GM21737 (cell line): ENCODE data around the gene SFXN5.

ENCODE experiments used
- ATAC-seq: cut with Tn5 transposase; IDR thresholded peaks from one replicate; pipeline ENCODE4 v1.9.1; 2021; ENCODE audit warnings: mild to moderate bottlenecking, moderate library complexity; ENCODE audit not compliant: unreplicated experiment

The SFXN5 gene

DNA sequence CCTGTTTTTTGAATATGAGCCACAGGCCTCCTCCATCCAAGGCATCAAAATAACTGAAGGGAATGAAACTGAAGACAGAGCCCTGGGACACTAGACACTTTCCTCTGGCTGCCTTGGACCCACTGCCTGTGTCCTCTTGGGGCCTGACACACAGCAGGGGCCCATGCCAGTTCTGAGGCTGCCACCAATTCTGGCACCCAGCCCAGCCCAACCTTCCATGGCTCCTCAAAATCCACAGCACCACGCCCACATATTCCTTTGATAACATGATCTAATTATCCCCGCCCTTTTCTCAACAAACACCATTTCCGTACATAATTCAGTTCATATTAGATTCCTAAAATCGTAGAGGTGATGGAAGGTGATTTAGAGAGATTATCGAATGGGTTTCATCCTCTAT lies 90.0 kb downstream of the SFXN5 start:
- ATAC-seq, result no peak

DNA sequence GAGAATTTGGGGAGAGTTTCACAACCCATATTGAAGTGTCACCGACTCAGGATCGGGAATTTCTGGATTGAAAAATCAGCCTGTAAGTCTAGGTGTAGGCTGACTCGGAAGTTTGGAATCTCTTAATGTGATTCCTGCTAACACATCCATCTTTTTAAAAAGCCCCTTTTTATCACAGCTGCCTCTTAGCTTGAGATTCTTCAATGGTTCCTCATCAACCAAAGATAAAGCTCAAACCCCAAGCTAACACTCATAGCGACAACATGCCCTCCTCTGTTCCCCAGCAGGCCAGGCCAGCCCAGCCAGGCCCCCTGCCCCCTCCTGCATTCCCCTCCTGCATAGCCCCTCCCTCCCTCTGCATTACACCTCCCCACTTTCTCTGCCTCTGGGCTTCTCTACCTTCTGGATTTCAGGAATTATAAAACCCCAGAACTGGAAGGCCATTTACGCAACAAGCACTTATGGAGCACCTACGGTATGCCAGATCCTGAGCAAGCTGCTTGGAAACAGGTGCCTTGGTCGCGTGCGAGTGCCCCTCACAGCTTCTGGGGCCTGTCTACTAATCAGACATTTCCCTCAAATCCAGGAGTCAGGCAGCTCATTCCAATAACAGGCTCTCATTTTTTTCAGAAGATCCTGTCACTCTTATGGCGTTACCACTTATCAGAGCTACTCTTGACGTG lies 90.8 kb downstream of the SFXN5 start:
- no peak for ATAC-seq

DNA sequence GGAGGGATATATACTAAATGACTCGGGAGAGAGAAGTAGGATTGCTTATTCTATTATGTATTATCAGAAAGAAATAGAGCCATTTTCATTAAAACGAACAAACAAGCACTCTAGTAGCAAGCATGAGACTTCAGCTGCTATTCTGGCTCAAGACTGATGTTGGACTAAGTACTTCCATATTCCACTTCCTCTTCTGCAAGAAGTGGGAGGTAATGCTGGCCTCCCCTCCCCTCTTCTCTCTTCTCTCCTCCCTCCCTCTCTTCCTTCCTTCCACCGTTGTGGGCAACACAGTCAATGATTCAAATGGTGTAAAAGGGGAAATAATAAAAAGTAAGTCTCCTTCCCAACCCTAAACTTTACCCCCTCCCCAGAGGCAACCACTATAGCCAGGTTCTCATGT lies 91.6 kb downstream of the SFXN5 start:
- ATAC-seq, result no peak

DNA sequence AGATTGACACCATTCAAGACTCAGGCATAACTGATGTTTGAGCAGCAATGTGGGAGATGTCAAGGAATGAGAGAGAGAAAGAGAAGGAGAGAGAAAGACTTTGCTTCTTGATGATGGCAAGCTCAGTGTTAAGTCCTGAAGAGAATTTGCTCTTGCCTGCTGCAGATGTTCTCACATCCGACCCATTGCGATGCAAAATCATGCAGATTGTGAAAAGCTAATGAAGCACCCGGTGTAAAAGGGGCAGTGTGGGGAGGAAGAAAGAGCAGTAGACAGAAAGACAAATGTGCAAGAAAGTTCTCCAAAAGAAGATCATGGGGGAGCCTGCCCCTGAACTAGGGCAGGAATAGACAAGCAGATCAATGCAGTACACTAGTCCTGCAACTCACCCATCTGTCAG lies 96.5 kb downstream of the SFXN5 start:
- no peak for ATAC-seq

DNA sequence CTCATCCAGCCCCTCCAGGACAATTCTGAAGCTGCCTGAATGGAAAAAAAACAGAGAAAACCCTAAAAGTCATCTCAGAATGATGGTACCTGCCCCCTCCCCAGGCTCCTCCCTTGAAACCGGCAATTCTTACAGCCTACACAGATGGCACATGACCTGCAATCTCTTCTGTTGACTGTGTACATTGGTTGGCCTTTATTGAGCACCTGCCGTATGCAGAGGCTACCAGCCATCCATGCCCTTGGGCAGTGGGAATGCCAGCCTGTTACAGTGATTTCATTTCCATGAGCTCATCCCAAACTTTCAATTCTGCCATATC lies 97.1 kb downstream of the SFXN5 start:
- no peak for ATAC-seq

DNA sequence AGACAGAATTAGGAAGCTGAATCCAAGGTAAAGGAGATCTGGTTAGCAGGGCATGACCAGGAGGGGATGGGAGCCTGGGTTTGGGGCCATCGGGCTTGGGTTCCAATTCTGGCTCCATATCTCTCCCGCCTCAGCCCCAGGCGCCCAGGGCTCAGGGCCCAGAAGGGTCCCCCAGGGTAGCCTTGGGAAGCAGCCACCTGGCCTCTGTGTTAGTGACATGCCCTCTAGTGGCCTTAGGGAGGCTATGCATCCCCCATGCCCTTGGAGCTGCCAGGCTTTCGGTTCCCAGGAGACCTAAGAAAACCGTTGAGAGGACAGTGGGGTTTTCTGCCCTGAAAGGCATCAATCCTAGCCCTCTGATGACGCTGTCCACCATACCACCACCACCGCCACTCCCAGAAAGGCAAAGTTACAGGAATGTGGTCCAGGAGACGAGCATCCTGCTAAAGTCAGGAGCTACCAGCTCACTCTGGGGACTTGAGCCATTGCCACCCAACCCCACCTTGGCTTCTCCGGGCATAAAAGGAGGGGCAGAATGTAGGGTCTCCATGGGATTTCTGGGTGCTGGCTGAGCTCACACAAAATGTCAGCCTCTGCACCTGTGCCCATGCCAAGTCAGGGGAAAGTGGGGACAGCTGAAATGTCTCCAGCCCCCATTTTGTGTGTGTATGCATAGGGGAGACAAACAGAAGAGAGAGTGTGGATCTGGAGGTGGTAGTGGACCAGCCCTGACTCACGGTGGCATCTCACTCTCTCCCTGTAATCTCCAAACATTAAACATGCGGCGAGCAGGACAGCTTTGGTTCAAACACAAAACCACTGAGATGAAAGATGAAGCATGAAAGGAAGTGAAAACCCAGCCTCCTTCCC lies 97.7 kb downstream of the SFXN5 start:
- ATAC-seq, result no peak

DNA sequence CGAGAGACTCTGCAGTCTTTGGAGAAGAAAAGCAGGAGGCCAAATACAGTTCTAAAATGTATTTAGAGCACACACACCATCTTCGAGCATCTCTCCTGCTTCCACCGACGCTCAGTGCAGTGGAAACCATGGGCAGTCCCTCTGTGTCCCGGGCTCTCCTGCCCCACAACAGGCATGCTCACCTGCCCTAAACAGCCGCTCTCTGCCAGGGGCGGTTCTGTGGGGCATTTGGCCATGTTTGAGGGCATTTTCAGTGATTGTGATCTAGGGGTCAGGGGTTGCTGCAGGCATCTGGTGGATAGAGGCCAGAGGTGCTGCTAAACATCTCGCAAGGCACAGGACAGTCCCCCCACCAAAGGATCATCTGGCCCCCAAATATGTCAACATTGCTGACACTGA lies 98.4 kb downstream of the SFXN5 start:
- ATAC-seq, result no peak

DNA sequence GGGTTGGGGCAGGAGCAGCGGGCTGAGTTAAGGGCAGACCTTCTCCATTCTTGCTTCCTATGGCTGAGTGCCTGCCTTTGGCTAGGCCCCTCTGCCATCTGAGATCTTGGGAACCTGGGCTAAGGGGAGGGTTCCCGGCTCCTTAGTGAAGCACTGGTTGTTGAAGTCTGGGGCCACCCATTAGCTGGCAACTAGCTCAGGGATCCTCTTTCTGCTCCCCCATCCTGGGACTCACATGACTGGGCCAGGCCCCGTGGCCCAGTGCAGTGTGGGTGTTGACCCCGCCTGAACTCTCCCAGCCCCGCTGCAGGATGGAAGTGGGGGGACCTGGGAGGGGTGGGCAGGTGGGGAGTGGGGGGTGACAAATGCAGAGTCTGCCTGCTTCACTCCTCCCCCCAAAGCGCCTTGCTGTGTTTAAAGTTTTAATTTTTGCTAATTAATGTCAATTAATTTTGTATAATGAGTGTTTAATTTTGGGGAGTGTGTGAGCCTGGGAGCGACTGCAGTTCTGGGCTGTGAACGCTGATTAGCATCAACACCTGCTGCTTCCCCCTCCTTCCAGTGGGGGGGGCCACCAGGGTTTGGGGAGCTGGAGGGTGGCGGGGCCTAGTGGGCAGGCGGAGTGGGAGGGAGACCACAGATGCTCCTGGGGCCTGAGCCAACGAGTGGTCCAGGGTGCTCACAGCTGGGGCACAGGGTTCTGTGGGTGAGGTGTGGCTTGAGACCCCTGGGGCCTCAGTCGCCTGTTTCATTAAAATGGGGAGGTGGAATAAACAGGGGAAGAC lies 99.0 kb downstream of the SFXN5 start:
- ATAC-seq, result no peak

DNA sequence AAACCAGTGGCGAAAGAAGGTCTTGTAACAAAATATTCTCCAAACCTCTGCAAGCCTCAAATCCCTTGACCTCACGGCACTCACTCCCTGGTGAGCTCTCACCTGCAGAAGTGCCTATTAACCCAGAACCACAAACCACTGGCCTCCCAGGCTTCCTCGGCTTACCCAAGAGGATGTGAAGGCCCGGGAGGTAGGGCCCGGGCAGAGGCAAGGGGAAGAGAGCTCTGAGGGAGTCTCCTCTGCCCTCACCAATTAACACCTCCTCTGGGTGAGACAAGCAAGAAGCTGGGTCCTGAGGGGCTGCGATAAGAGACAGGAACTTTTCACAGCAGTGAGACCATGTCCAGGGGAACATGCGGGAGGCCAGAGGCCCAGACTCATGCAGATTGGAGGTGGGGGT lies 100.5 kb downstream of the SFXN5 start:
- ATAC-seq, result no peak

DNA sequence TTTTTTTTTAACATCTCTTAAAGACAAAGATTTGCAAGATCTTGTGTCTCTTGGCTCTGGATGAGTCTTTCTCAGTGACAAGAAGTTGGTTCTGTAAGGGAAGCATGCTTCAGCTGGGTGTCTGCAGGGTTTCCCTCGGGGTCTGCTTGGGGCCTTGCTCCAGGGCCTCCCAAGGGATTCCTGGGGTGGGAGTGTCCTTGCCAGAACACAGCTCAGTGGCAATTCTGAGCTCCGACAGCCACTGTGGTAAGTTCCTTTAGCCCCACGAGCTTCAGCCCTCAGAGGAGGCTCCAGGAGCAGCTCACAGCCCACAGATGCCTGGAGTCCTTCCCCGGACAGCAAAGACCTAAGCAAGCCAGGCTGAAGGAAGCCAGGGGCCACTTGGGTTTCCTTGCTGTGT lies 101.8 kb downstream of the SFXN5 start:
- no peak for ATAC-seq

DNA sequence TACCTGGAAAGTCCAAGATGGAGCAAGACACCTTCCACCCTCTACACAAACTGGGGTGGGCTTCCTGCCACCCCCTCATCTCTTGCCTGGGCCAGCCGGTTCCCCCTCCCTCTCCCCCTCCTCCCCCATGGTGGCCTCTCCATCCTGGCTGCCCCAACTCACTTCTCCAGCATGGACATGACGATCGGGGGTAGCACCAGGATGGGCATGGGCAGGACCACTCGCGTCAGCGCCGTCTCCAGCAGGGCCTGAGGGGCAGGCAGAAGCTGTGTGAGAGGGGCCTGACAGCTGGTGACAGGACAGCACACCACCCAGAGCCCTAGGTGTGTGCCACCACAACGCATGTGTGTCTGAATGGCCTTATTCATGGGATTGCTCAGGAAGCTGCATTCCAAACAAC lies 103.2 kb downstream of the SFXN5 start:
- no peak for ATAC-seq

DNA sequence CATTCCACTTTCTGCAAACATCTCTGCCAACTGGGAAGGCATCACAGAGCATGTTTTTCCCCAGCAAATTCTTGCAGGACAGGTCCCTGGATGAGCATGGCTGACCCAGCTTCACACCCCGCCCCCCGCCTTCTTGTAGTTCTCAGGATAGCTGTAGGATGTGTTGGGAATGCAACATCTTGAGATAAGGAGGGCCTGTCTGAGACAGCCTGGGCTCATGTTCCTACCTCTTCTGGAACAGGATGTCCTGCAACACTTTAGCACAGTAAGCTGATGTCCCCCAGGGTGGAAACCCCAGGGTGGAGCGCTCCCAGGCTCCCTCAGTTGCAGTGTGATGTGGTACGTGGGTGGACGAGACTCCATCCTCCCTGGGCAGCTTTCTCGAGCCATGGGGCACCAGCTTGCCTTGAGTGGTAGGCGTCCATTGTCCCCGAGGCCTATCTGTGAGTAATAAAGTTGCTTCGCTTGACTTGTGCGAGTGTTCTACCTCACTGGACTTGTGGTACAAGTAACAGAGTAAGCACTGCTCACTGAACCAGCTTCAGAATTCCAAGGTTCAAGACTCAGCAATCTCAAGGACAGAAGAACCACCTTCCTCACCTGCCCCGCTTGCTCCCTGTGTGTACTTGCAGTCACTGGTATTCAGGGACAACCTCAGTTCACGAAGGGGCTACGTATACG lies 105.6 kb downstream of the SFXN5 start:
- no peak for ATAC-seq

DNA sequence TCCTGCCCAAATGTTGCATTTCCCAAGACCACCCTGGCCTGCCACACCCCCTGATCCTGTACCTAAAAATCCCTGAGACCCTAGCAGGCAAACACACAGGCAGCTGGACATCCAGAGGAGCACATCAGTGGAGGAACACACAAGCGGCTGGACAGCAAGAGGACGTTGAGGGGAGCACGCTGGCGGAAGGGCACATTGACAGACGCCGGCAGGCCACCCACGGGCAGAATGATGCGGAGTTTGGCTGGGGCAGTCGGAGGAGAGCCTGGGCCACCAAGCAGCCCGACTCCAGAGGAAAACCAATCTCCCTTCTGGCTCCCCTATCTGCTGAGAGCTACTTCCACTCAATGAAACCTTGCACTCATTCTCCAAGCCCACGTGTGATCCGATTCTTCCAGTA lies 106.5 kb downstream of the SFXN5 start:
- ATAC-seq, result no peak

DNA sequence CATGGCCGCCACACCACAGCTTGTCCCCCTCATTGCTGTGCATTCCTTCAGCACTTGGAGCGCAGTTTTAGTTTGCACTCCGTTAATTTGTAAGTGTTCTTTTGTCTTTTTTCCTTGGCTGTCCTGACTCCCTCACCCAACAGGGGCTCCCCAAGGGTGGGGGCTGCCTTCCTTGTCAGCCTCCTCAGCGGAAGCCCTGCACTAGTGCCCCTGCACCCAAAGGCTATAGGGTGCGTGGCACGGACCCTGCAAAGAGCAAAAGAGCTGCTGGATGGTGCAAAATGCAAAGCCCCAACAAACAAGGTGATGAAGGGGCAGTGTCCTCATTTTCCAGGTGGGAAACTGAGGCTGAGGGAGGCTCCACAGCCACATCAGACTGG lies 107.4 kb downstream of the SFXN5 start:
- ATAC-seq, result no peak

DNA sequence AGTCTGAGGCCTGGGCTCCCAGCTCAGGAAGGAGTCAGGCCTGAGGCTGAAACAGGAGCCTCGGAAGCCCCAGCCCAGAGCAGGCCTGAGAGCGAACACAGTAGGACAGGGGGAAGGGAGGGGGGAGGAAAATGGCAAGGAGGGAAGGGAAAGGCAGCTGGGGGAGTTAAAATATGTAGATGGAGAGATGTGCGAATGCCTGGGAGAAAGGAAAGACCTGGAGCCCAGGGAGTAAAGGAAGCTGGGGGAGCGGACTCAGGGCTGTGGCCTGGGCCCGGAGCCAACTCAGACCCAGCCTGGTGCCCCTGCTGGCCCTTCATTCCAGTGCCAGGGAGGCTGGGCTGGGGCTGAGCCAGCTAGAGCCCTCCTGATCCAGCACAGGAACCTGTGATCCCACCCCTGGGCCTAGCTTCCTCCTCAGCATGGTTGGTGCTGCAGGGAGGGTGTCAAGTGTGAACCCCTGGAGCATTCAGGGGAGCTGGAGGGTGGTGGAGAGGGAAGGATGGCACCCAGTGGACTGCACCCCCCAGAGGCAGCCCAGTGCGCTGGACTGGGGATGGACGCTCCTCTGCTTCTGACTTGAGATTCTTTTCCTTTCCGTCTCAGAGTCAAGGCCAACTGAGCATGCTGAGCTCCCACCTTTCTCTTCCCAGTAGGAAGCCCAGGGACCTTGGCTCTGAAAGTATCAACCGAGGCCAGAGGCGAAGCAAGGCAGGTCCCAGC lies 107.9 kb downstream of the SFXN5 start:
- ATAC-seq, result no peak

DNA sequence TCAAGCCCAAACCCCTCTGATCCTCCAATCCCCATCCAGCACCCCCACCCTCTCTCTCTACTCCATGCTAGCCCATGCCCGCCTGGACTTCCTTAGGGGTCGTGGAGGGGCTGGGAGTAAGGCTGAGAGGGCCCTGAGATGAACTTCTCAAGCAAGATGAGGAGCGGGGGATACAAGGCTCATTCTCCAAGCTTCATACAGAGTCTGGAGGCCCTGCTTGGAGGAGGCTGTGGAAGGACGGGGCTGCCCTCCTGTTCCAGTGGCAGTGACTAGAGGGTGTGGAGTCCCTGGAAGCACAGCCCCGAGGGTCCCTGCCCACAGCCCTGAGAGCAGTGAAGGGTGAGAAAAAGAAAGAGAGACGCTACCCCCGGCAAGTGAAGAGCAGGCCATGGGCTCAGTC lies 108.6 kb downstream of the SFXN5 start:
- no peak for ATAC-seq

DNA sequence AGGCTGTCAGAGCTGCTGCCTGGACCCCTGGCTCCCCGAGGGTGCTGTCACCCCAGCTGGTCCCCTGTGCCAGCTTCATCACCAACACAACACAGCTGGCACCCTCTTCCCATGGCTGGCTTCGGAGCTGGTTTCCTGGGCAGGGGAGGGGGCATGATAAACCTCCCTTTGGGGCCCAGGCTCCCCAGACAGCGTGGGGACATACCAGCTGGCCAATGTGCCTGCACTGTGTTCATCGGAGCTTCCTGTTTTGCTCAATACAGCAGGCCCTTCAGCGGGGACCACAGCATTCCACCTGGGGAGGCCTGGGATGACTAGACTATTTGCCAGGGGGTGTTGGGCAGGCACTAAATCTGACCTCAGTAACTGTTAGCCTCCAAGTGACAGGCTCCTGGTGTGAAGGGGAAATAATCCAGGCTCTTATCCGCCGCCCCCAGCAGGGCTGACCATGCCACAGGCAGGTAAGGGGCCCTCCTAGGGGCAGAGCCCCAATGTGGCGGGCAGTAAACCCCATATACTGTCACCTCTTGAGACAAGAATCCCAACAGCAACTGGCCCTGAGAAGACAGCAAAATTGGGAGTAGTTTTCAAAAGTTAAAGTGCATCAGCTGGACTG lies 109.6 kb downstream of the SFXN5 start:
- no peak for ATAC-seq

DNA sequence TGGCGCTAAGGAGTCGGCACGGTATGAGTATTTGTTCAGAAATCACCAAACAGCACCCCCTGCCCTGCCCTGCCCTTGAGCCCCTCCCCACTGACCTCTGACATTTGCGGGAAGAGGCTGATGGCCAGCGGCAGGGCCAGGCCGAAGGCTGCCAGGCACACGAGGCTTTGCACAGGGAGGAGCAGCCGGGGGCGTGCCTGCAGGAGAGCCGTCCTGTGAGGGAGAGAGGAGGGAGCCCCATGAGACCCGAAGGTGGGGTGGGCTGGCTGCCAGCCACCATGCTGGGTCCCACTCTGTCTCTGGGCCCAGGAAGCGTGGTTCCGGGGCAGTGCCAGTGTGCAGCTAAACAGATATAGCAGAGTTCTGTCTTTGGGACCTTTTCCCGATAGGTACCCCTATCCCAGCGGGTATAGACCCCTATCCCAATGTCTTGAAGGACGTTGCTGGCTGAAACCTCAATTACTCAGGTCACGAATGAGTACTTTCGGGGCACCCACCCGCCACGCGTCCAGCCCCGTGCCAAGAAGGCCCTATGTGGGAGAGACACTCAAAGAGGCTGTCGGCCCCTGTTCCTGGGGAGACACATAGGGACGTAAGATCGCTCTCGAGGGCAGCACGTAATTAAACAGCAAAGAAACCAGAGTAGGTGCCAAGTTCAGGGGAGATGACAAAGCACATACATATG lies 110.3 kb downstream of the SFXN5 start:
- no peak for ATAC-seq
